ENCODE results near the gene ARHGEF33.

- TF ChIP-seq GATA2 (IDR thresholded peaks at IDR 0.05; ENCODE audit: low read depth, low read length), result no peak
- TF ChIP-seq GATA3 (IDR thresholded peaks at IDR 0.05; ENCODE audit: low read depth, low read length), result no peak
Measured at GRCh38 chr2:38900726-38901125, 11.1 kb downstream of the ARHGEF33 start.
